Measurements from ENCODE around the gene FLACC1. TPM values are rescaled to one million over a fixed set of nuclear protein-coding genes. Genes with fewer than 3 reads are reported as not detected.
"Not testable (repeated sequence)": the region's sequence is repeated elsewhere in the genome, so short reads cannot be mapped to it uniquely, and the experiment has no call there.

FLACC1 gene
- 1.6 TPM for polyA plus RNA-seq (2012; ENCODE audit: insufficient read depth, insufficient read length)

GRCh38 chr2:201357221-201357620, at the start of gene FLACC1:
Gene FLACC1 (minus strand): TSS chr2:201357345. CDS start chr2:201351404, 5,941 bp downstream.
- no peak within 1 kb of the TSS for H3K4me3 ChIP-seq (ENCODE audit: low read length)
- no peak for DNase-seq (ENCODE audit: low read depth, low spot score)

- no peak overlapping the region for H3K4me3 ChIP-seq (ENCODE audit: low read length)
- DNase-seq (ENCODE audit: low read depth, low spot score): no peak
Observed at GRCh38 chr2:201406077-201406662, 49.0 kb upstream of the FLACC1 start.

GRCh38 chr2:201404699-201405280, 47.6 kb upstream of the FLACC1 start:
- DNase-seq (ENCODE audit: low read depth, low spot score): no peak
- no peak overlapping the region for H3K4me3 ChIP-seq (ENCODE audit: low read length)

DNA sequence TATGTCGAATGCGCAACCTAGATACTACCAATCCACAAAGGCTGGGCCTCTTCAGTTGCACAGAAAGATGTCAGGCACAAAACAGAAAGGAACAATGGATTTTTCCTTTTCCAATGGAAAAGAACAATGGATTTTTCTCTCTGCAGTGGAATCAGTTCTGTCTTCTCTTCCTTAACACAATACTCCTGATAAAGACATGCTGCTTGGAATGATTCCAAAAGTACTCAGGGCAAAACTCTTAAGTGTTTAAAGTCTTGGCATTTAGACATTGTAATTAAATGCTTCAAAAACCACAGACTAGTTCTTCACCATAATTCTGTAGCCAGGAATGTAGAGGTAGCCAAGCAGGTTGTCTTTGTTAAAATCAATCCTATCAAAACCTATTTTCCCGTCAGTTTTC, 46.7 kb upstream of the FLACC1 start:
- DNase-seq (ENCODE audit: low read depth, low spot score): no peak
- H3K4me3 ChIP-seq (ENCODE audit: low read length): no peak overlapping the region

DNA sequence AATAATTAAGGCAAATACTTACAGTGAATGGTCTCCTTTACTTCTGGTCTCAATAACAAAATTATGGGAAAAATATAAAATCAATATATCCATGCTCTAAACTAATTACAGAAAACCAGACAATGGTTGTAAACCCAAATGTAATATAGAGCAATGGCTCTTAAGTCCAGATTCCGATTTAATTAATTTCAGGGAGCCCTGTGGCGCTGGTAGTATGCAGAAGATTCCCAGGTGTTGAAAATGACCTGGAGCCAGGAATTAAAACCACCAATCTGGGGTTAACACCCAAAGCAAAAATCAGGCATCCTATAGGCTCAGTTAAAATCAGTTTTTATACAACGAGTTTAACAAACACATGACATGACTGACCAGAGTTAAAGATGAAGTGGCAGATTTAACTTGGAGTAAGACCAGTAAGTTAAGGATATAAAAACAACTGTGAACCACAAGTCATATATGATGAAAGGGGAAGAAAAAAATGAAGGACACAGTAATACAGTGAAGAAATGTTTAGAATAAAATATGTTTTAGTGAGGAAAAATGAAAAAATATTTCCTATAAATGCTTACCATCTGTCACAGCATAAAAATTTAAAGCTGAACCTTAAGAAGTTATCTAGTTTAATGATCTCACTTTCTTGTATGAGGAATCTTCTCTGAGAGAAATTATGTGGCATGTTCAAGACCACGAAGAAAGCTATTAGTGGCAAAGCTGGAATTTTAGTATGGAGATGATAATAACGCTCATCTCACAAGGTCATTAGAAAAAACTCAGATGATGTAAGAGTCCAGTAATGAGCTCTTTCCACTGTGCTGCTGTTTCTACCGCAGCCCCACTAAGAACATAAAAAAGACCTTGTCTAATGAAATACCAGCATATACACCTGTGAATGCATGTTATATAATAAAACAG, 45.8 kb upstream of the FLACC1 start:
- DNase-seq (ENCODE audit: low read depth, low spot score): no peak
- no peak overlapping the region for H3K4me3 ChIP-seq (ENCODE audit: low read length)

DNA sequence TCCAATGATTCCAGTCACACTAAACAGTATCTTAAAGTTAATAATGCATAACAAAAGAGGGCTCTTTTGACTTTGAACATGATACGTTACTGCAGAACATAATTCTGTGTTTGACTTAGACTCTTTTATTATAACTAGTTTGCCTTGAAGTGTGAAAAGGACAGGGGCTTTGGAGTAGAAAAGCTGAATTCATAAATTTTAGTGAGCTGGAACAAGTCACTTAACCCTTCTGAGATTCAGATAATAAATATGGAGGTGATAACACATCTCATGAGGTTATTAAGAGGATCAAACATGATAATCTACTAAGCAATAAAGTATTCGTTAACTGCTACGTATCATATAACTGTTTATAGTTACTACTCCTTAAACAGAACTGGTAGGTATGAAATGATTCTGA, 44.7 kb upstream of the FLACC1 start:
- no peak for DNase-seq (ENCODE audit: low read depth, low spot score)
- H3K4me3 ChIP-seq (ENCODE audit: low read length): no peak overlapping the region

DNA sequence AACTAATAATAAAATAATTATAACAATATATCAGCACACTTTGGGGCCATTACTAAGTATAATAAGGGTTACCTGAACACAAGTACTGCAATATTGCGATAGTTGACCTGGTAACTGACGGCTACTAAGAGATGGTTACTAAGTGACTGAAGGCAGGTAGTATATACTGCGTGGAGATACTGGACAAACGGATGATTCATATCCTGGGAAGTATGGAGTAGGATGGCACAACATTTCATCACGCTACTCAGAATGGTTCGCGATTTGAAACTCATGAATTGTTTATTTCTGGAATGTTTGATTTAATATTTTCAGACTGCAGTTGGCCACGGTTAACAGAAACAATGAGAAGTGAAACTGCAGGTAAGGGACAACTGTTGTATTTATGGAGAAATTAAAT, 39.5 kb upstream of the FLACC1 start:
- no peak overlapping the region for H3K4me3 ChIP-seq (ENCODE audit: low read length)
- no peak for DNase-seq (ENCODE audit: low read depth, low spot score)

DNA sequence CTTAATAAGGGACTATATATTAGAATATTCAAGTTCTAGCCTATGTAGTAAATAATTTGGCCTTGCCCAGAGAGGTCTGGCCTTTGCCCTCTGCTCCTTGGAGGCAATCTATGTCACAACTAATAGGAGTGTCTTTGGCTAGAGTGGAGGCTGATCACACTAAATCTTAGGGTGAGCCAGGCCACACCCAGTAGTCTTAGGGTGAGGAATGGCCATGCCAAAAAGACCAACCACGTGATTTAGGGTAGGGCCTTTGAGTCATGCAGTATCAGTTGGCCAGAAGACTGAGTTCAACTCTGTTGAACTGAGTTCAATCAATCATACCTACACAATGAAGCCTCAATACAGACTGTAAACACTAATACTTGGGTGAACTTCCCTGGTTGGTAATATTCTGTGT, 26.0 kb upstream of the FLACC1 start:
- no peak overlapping the region for H3K4me3 ChIP-seq (ENCODE audit: low read length)
- DNase-seq (ENCODE audit: low read depth, low spot score): no peak

- no peak for DNase-seq (ENCODE audit: low read depth, low spot score)
- H3K4me3 ChIP-seq (ENCODE audit: low read length): no peak overlapping the region
Observed at GRCh38 chr2:201378496-201379397, 21.6 kb upstream of the FLACC1 start.

GRCh38 chr2:201377218-201377617, 20.1 kb upstream of the FLACC1 start:
- no peak for DNase-seq (ENCODE audit: low read depth, low spot score)
- no peak overlapping the region for H3K4me3 ChIP-seq (ENCODE audit: low read length)

DNA sequence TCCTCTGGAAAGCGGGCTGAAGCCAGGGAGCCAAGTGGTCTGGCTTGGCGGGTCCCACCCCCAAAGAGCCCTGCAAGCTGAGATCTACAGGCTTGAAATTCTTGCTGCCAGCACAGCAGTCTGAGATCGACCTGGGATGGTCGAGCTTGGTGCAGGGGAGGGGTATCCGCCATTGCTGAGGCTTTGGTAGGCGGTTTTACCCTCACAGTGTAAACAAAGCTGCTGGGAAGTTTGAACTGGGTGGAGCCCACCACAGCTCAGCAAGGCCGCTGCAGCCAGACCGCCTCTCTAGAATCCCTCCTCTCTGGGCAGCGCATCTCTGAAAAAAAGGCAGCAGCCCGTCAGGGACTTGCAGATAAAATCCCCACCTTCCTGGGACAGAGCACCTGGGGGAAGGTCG, 12.6 kb upstream of the FLACC1 start:
- no peak overlapping the region for H3K4me3 ChIP-seq (ENCODE audit: low read length)
- DNase-seq (ENCODE audit: low read depth, low spot score): no peak

- not testable (repeated sequence) for H3K4me3 ChIP-seq (ENCODE audit: low read length); DNase-seq (ENCODE audit: low read depth, low spot score)
Observed at GRCh38 chr2:201369318-201369717, 12.2 kb upstream of the FLACC1 start.

DNA sequence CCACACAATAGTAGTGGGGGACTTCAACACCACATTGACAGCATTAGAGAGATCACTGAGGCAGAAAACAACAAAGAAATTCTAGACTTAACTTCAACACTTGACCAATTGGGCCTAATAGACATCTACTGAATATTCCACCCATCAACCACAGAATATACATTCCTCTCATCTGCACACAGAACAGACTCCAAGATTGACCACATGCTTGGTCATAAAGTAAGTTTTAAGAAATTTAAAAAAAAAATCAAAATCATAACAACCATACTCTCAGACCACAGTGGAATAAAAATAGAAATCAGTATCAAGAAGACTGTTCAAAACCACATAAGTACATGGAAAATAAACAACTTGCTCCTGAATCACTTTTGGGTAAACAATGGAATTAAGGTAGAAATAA, 9.0 kb upstream of the FLACC1 start:
- no peak overlapping the region for H3K4me3 ChIP-seq (ENCODE audit: low read length)
- DNase-seq (ENCODE audit: low read depth, low spot score): no peak

DNA sequence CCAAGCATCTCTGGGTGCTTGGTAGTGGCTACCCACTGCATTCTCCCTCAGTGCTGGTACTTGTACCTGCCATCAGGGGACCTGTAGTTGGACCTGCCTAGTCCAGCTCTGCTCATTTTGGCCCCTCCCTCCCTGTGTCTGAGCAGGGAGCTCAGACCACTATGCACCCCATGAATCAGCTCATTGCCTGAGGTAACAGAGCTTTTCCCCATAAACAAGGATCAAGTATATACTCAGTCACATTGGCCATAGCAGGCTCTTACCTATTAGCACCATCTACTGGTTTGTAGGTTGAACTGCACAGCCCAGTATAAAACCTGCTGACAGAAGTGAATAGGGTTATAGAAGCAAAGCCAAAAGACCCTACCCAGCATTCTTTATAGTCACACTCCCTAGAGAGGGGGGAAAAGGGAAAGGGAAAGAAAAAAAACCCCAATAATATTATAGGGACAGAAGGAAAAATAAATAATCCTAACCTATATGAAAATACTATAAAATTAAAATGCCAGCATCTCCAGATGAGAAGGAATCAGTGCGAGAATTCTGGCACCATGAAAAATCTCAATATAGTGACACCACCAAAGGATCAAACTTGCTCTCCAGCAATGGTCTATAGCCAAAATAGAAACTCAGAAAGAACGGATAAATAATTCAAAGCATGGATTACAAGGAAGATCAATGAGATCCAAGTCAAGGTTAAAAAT, 6.9 kb upstream of the FLACC1 start:
- peak; percentile 65 for DNase-seq (ENCODE audit: low read depth, low spot score)
- no peak overlapping the region for H3K4me3 ChIP-seq (ENCODE audit: low read length)

- H3K4me3 ChIP-seq (ENCODE audit: low read length): no peak overlapping the region
- no peak for DNase-seq (ENCODE audit: low read depth, low spot score)
Observed at GRCh38 chr2:201362396-201362795, 5.3 kb upstream of the FLACC1 start.

DNA sequence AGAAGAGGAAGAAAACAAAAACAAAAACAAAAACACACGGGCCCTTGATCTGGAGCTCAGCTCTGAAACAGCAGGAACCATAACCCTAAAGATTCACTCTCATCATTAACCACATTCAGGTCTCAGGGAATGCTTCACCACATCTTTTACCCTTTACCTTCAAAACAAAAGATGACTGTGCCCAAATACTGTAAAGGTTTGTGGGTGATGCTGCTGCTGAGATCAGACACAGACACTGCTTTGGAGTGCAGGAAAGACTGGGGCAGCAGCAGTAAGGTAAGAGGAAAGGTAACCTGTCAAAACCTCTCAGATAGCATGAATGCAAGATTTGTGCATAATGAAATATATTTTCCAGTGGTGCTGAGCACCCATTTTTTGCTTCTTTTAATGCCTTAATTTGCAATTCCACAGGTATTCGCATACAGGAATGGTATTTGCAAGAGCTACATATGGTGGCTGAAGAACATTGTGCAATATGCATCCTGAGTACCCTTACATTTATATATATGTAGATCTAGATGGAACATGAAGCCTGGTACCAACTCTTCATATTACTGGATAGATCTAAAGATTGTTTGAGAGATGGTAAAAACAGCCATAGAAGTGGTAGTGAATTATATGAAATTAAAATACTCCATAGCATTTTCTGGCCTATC, 4.1 kb upstream of the FLACC1 start:
- no peak for DNase-seq (ENCODE audit: low read depth, low spot score)
- H3K4me3 ChIP-seq (ENCODE audit: low read length): no peak overlapping the region

DNA sequence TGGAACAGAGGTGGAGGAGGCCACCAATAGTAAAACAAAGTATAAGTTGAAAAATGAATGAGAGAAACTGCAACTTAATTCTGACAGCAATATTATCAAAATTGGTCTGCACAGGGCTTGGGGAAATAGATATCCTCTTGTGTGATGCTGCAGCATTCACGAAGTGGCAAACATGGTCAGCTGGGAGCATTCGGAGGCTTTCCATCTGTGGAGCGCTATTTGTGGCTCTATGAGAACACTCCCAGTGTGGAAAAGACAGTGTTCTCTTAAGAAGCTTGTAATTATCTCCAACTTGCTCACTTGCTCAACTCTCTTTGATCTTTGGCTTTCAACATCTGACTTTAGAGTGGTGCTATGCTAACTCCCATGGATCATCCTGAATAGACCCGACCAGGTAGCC, 3.1 kb upstream of the FLACC1 start:
- no peak overlapping the region for H3K4me3 ChIP-seq (ENCODE audit: low read length)

GRCh38 chr2:201358684-201359083, 1.5 kb upstream of the FLACC1 start:
- H3K4me3 ChIP-seq (ENCODE audit: low read length): no peak overlapping the region
- DNase-seq (ENCODE audit: low read depth, low spot score): no peak

More for the DNA sequence above, 3.1 kb upstream of the FLACC1 start:
- DNase-seq (ENCODE audit: low read depth, low spot score): no peak
